Measurements from ENCODE around the gene LARGE1.

GRCh38 chr22:33747029-33747428, 173.2 kb downstream of the LARGE1 start:
- TF ChIP-seq CTCF (IDR thresholded peaks at IDR 0.05 in 2 of 3, conservative IDR thresholded peaks at IDR 0.05 in 1 of 3; ENCODE audit: borderline replicate concordance in 1 of 3, insufficient read depth in 1 of 3, low read depth in 2 of 3, low read length in 2 of 3) = no peak
- TF ChIP-seq ZNF274 (IDR thresholded peaks at IDR 0.05; ENCODE audit: low read depth, low read length) = no peak
- TF ChIP-seq POLR2AphosphoS5 (IDR thresholded peaks at IDR 0.05; ENCODE audit: low read depth, low read length) = no peak
- TF ChIP-seq FOSL1 (IDR thresholded peaks at IDR 0.05; ENCODE audit: low read depth) = no peak
- TF ChIP-seq POLR2A (IDR thresholded peaks at IDR 0.05; ENCODE audit: borderline replicate concordance, extremely low read depth, insufficient read depth, insufficient read length) = no peak
- TF ChIP-seq REST (IDR thresholded peaks at IDR 0.05; ENCODE audit: low read depth) = no peak
- no peak for TF ChIP-seq SIN3A (IDR thresholded peaks at IDR 0.05; ENCODE audit: low read depth)
- TF ChIP-seq ZBTB33 (IDR thresholded peaks at IDR 0.05; ENCODE audit: extremely low read depth, insufficient replicate concordance, low read length) = no peak
- TF ChIP-seq ELF1 (IDR thresholded peaks at IDR 0.05; ENCODE audit: borderline replicate concordance, low read depth) = no peak
